HG03442 (cell line): ENCODE data around the gene TMEM150B.

Experiments used
- ATAC-seq: cut with Tn5 transposase; IDR thresholded peaks from one replicate; pipeline ENCODE4 v1.9.1; 2021; ENCODE audit warnings: mild to moderate bottlenecking, moderate library complexity; ENCODE audit not compliant: unreplicated experiment

TMEM150B gene

DNA sequence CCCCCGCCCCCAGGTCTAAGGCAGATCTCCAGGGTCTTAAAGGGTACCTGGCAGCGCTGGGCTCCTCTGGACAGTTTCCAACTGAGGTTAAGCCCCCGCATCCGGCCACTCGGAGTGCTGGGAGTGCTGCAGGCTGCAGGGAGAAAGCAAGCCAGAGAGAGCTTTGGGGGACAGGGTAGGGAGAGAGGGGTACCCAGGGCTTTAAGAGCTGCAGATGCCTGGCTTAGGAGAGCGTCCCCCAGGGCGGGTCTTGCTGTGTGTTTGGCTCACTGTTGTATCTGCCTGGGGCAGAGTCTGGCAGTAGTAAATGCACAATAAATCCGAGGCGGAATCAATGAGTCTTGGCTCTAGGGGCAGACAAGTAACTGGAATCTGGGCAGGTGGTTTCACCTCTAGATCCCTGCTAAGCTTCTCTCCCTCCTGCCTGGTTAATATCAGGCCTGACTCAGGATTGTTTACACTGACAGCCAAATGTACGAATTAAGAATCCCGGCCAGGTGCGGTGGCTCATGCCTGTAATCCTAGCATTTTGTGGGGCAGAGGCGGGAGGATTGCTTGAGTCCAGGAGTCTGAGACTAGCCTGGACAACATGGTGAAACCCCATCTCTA is 30.2 kb upstream of the TMEM150B start:
- no peak for ATAC-seq

DNA sequence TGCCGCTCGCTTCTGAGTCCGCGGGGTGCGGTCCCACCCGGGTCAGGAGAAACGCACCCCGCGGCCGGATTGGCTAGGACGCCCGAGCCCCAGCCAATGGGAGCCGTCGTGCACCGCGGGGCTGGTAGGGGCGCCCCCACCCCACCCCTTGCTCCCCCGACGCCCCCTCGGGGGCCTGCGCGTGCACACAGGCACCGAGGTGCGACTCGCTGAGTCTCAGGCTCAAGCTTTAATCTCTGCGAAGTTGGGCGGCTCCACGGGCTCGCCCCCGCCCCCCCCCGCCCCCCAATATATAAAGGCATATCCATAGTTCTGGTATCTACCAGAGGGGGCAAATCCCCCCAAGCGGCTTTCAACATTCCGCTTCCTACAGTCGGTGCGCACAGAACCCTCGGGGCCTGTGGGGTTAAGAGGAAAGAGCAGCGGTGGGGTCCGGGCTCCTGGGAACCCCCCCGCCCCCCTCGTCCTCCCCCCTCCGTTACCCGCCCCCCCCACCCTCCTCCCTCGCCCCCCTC is 29.6 kb upstream of the TMEM150B start, which contains the start of gene COX6B2:
Gene COX6B2, minus strand, starts transcription at position 22 of the 515 bp plus-strand sequence. CDS start 198 bp downstream, outside the sequence.
- ATAC-seq: no peak

DNA sequence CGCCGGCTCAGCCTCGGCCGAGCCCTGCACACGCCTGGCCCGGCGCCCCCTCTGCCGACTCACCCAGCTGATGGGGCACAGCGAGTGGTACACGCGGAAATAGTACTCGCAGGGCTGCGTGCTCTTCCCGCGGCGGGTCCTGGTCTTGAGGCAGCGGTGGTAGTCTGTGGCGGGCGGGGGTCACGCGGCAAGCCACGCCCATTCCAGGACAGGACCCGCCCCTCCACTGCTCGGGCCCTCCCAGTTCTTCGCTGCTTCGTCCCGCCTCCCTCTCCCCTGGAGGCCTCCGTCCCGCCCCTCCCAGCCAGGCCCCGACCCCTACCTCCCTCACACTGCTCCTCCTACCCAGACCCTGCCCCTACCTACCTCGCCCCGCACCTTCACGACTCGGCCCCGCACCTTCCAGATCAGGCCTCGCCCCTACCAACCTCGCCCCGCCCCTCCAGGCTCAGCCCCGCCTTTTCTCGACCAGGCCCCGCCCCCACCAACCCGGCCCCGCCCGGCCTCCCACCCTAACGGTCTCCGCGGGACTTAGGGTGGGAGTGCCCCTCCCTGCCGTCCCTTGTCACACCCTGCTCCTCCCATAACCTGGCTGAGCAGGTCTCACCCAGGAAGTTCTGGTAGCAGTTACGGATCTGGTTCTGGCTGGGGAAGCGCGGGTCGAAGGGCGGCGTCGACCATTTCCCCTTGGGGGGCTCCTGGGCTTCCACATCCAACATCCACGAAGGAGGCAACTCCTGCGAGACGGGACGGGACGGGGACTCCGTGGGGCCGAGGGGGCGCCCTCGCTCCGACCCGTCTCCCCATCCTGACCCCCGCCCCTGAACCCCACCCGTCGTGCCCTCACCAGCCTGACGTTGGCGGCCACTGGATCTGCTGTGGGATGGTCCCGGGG is 28.9 kb upstream of the TMEM150B start:
- ATAC-seq: no peak

DNA sequence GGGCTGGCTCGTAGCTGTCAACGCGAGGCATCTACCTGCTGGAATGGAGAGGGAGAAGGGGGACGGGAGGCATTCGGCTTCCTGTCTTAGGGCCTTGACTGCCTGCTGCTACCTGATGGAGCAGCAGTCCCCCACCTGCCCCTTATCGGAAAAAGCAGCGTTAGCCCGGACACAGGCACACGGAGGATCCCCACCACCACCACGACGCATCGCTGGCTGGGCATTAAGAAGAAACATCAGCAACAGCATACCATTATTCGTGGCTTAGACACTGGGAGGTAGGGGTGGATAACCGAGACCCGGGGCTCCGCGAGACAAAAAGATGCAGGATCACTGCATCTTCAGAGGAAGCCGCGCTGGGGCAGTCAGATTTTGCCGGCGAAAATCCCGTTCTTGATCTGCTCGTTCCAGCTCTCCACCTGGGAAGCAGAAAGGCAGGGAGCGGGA is 28.2 kb upstream of the TMEM150B start:
- ATAC-seq: no peak

DNA sequence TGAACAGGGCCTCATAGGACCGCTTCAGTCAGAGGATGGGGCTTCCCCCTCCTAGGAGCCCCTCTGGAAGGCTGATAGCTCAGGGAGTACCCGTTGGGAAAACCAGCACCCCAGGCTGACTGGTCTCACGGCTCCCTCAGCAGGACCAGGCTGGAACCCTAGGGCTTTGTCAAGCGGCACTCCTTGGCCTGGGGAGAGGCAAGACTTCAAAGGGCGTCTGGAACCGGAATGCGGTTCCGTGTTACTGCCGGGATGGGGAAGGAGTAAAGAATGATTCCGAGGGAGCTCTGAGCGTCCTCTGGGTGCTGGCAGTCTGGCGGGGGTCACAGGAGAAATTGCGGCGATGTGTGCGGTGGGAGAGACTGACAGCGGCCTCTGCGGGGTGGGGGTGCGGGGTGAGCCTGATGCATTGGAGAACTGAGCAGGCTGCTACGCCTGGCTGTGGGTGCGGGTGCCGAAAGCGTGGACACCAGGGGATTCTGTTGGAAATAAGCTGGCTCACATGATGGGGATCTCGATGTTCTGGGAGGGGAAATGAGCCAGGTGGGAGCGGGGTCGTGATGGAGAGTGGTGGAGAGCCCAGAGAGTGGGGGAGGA is 27.5 kb upstream of the TMEM150B start:
- ATAC-seq: no peak

DNA sequence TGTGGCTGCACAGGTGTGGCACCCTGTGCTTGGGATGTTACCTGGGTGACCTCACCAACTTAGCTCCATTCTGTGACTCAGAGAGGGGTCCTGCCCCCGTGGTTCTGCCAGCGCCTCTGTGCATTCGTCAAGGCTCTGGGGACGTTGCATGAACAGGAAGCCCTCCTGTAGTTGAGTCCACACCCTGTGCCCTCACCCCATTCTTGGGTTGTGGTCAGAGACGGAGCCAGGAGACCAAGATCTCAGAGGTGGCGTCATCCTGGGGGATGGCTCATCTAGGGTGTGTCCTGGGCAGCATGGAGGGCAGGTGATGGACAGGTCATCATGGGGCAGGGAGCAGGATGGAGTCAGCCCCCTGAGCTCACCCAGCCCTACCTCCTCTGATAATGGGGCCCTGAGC is 26.9 kb upstream of the TMEM150B start:
- ATAC-seq: no peak

DNA sequence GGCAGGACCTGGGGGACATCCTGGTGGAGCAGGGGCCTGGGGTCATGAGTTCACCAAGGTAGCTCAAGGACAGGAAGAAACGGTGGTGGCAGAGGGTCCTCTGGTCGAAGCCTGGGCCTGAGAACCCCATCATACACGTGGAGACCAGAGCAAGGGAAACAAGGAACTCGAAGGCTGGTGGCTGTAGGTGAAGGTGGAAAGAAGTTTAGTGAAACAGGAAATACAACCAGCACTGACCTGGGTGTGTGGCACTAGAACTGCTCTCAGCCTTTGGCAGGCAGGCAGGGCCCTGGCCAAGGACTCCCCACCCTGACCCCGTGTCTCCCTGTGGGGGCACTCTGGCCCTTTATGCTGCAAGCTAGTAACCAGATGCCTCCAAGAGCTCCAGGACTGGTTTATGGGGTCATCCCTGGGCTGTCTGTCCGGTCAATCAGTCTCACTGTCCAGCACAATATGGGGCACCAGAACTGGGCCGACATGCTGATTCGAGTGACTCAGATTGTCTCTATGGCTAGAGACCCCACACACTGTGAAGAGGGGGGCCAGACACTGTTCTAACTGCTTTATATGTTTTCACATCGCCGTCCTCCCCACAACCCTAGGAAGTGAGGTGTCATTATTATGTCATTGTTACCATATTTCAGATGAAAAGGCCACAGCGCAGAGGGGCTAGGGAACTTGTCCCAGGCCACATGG is 25.6 kb upstream of the TMEM150B start:
- no peak for ATAC-seq

DNA sequence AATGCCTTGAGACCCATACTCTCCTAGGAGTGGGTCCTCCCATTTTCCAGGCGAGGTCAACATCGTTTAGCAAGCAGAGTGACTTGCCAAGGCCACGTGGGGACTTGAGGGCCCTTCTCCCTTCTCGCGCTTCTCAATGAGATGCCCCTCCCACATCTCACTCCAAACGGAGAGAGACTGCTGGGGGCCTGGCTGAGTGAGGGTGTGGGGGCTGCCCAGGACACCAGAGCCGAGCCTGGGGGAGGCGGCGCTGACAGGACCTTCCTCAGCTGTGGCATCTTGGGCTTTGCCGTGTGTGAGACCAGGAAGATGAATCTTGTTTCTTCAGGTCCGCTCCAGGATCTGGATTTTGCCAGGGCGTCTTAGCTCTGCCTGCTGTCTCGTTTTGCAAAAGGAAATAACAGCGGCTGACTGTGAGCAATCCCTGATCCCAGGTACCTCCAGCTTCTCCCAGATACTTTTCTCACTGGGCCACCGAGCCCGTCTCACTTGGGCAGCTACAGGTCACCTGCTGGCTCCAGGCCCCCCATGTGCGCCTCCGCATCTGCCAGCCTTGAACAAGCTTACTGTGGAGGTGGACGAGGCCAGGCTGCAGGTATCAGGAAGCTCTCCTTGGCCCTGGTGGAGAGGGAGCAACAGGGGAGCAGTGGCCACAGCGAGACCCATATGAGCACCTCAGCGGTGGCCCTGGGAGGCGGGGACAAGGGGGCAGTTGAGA is 23.3 kb upstream of the TMEM150B start:
- ATAC-seq: no peak

DNA sequence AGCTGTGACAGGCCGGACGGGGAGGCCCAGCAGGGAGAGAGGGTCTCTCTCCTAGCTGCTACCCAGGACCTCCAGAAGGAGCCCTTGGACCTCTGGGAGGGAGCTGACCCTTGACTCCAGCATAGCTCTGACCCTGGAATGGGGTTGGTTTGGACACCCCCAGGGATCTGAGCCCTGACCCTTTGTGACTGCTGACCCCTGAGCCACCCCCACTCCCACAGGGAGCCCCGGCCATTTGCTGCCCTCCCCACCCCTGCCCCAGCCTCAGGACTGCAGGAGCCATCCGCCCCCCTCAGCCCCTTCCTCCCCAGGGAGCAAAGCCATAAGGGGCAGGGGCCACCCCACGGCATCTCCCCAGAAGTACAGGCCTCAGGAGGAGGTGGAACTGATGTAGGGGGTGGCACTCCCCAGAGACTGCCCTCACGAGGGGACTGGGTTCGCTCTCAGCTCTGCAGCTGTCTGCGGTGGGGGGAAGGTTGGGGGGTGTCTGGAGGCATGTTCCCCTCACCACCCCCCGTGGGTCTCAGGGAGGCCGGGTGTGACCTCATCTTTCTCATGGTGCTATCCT is 22.4 kb upstream of the TMEM150B start:
- no peak for ATAC-seq

DNA sequence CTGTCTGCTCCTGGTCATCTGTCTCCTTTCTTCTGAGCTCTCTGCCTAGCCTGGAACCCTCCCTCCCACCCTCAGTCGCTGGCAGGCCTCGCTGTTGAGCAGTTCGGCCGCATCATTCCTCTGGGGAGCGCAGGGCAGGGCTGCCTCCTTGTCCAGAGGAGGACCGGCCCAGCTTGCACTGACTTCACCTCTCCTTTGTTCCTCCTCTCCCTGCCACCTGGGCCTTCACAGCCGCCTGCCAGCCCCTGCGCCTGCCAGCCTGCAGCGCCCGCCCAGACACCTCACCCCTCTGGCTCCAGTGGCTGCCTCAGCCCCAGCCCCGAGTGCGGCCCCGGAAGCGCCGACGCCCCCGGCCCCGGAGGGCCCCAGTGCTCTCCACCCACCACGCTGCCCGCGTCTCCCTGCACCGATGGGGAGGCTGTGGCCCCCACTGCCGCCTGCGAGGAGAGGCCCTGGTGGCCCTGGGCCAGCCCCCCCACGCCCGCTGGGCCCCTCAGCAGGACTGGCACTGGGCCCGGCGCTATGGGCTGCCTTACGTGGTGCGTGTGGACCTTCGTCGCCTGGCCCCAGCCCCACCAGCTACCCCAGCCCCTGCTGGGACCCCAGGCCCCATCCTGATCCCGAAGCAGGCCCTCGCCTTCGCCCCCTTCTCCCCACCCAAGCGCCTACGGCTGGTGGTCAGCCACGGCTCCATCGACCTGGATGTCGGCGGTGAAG is 21.7 kb upstream of the TMEM150B start:
- no peak for ATAC-seq

DNA sequence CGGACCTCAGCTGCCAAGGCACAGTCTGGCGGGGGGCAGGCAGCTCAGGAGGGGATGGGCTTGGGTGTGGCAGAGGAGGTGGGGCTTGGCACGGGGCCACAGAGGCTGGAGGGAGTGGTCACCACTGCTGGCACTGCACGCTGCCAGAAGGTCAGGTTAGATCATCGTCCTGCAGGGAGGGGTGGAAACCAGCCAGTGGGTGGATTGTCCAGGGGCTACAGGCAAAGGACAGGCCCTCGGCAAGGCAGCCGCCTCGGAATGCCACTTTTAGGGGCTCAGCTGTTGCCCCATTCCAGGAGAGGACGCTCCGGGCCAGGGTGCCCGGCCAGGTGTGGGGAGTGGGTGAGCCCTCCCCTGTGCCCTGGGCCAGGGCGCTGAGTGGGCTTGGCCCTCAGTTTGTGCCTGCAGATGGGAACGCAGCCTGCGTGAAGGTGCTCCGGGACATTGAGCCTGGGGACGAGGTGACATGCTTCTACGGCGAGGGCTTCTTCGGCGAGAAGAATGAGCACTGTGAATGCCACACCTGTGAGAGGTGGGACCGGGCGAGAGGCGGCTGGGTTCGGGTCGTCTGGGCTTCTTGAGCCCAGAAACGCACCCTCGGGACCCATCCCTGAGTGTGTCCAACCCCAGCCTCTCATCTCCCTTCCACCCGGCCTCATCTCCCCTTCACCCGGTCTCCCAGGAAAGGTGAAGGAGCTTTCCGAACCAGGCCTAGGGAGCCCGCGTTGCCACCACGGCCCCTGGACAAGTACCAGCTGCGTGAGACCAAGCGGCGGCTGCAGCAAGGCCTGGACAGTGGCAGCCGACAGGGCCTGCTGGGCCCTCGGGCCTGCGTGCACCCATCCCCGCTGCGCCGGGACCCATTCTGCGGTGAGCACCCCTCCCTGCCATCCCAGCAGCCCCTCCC is 20.9 kb upstream of the TMEM150B start:
- no peak for ATAC-seq

DNA sequence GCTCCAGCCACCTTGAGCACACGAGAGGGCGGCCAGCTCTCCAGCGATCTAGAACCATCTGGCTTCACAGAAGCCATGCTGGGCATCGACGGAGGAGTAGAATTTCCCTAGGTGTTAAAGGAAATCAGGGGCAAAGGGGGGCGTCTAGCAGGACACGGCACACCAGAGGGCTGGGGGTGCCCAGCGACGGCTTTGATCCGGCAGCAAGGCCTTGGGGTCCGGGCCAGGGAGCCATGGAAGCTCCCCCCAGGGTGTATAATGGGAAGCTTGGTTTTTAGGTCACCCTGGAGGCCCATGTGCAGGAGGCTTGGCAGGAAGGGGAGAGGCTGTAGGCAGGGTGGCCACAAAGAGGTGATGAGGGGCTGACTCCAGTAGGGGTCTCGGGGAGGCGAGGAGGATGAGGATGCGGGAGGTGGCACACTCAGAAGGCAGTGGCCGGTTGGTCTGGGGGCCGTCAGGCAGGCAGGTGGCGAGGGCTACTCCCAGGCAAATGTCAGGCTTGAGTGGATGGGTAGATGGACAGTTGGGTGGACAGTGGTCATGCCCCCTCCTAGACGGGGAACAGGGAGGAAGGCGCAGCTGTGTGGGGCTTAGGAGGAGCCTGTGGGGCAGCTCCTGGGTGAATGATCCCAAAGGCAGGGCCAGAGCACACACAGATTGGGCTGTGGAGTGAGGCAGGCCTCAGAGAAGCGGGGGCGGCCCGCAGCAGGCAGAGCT is 20.1 kb upstream of the TMEM150B start:
- ATAC-seq: no peak

DNA sequence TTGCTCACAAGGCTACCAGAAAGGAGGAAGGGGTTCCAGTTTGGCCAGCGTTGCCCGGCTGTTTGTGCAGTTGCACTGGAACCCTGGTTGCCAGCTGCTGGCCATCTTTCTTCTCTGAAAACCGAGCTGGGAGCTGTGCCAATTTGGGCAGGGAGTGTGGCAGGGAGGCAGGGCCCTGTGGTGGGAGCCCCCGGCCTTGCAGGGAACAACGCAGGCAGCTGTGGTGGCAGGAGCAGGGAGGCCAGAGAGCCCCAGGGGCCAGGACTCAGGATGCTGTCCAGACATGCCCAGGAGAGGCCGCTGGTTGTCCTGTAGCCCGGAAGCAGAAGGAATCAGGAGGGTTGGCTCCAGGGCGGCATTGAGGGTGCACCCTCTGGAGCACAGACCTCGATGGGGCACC is 19.3 kb upstream of the TMEM150B start:
- no peak for ATAC-seq

DNA sequence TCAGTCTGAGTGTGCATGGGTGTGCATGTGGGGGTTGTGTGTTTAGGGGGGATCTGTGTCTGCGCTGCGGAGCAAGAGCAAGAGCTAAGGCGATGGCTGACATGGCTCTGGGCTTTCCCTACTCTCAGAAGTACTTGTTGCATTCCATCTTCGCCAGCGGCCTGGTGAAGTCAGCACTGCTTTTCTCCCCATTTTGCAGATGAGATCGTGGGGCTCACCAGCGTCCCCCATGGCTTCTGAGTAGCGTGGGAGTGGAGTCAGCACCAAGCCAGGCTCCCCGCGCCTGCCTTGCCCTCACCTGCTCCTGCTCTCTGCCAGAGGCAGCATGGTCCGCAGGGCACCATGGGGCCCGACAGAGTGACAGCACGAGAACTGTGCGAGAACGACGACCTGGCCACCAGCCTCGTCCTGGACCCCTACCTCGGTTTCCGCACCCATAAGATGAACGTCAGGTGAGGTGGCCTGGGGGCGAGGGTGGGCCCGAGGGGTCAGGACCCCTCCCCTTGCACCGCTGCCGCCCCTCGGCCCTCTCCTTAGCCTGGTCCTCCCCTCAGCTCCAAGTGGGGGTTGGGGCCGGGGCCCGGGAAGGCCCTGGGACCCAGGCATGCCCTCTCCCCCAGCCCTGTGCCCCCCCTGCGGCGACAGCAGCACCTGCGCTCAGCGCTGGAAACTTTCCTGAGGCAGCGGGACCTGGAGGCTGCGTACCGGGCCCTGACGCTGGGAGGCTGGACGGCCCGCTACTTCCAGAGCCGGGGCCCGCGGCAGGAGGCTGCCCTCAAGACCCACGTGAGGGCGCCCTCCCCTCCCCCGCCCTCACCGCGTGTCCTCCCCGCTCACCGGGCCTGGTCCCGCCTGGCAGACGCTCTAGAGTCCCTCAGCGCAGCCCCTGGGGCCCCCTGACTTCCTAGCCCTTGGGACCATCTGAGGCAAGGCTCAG is 16.7 kb upstream of the TMEM150B start:
- ATAC-seq: no peak

DNA sequence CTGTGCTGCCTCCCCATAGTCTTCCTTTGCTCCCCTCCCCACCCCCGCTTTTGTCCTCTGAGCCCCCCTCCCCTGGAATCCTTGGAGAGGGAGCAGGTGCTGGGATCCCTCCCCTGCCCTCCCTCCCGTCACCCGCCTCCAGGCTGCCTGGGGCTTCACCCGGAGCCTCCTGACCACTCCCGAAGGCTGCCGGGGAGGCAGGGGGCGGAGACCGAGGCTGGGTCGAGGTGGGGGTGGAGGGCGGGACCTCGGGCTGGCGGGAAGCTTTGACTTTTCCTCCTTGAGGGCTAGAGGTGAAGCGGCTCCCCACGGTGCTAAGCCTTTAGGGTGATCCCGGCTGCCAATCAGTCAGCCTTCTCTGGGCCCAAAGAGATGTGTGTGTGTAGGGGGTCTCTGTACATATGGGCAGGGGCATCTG is 16.0 kb upstream of the TMEM150B start:
- ATAC-seq: no peak

DNA sequence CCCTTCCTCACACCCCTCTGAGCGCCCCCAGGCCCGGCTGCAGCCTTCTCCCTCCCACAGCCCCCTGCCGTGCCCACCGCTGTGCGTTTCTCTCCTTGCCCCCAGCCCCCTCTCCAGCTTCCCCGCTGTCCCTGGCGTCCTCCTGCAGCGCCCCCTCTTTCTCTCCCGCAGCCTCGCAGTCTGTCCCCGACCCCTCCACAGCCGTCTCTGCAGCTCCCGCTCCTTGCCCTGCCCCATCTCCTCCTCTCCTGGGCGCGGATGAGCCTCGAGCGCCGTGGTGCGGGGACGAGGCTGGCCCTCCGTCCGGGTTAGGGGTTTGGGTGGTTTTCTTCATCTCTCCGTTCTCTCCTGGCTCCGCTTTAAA is 15.6 kb upstream of the TMEM150B start:
- no peak for ATAC-seq
